ENCODE measurements around the gene IFITM5. TPM values are rescaled to one million over a fixed set of nuclear protein-coding genes. Genes with fewer than 3 reads are reported as not detected.

The IFITM5 gene
- total and polyA plus RNA-seq, 9 of the 15 experiments (the other 6 are each of a cell fraction or from before 2014, with no cell fraction given): 0.19 TPM; not detected in 8

DNA sequence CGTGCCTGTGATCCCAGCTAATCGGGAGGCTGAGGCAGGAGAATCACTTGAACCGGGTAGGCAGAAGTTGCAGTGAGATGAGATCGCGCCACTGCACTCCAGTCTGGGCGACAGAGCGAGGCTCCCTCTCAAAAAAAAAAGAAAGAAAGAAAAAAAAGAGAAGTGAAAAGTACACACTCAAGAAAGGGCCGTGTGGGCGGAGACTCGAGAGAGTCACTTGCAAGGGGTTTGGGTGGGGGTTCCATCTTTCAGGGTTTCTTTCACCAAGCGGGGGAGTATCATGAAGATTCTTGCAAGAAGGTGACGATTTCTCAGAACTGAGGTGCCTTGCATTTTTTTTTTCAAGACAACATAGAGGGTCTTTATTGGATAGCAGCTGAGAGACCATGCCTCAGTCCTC is 4.0 kb upstream of the IFITM5 start (continued):
- TF ChIP-seq MYNN (IDR thresholded peaks at IDR 0.05) (no peak), MYNN (CRISPR knock-in tag; IDR thresholded peaks at IDR 0.05) (no peak), MIER1 (IDR thresholded peaks at IDR 0.05; ENCODE audit: low read depth) (no peak), BRCA1 (IDR thresholded peaks at IDR 0.05) (no peak), BRCA1 (CRISPR knock-in tag; IDR thresholded peaks at IDR 0.05) (no peak)

DNA sequence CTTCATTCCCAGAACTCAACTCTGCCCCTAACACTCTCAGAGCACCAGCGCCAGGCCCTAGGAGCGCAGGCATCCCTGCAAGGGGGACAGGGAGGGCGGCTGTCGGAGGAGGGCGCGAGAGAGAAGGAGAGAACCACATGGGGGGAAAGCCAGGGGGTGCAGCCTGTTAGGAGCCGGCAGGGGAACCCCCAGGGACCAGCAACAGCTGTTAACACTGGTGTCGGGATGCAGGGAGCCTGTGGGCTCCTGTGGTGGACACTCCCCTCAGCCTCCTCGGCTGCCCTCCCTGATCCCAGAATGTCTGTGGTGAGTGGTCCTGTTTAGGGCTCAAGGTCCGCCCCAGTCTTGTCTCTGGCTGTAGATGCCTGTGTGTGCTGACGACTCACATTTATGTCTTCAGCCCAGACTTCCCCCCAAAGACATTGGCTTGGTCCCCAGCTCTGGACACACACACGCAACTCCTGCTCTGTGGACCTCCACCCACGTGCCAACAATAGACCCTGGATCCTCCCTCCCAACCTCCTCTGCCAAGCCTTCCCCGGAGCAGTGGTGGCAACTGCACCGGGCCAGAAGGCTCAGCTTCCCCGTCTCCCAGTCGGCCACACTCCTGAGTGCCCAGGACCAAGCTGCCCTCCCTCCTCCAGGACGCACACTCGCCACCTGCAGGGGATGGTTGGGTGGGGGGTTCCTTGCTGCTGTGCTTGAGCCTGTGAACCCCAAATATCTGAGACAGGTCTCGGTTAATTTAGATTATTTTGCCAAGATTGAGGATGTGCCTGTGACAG is 817 bp upstream of the IFITM5 start:
- Histone ChIP-seq H3K4me3 (no peak overlapping the region), H3K79me2 (ENCODE audit: control insufficient read depth, insufficient read depth, low read length) (no peaks in the 10 kb centered on the region), H3K9me3 (replicated peaks; ENCODE audit: control insufficient read depth, insufficient read depth, low read depth, low read length) (no peaks in the 10 kb centered on the region; the same call in 1 of the 2 replicates), H3K36me3 (ENCODE audit: control insufficient read depth, insufficient read depth, low read length) (peaks cover 8% of the 10 kb centered on the region; the same call in 1 of the 3 replicates), H4K20me1 (replicated peaks; ENCODE audit: control insufficient read depth, insufficient read depth, low read length) (no peaks in the 10 kb centered on the region), H3K9me1 (ENCODE audit: control insufficient read depth, insufficient read depth, low read length) (no peaks in the 10 kb centered on the region), H3K9ac (ENCODE audit: insufficient read depth in 1 of 2, low read depth in 2 of 2, low read length in 2 of 2) (peak overlapping the region in 1 of 2 experiments; percentile 37; a peak in 1 of 4 replicates), H3K27ac (ENCODE audit: extremely low read depth, low read depth, low read length) (no peak overlapping the region), H3K4me1 (replicated peaks in 1 of 2; ENCODE audit: control insufficient read depth in 2 of 2, insufficient read depth in 2 of 2, low read length in 2 of 2) (peaks cover 20 to 61% of the 10 kb centered on the region in 2 experiments), H3K27me3 (ENCODE audit: control insufficient read depth in 2 of 2, insufficient read depth in 2 of 2, low read length in 2 of 2) (no peaks in the 10 kb centered on the region), H2AFZ (ENCODE audit: low read depth, low read length) (peak overlapping the region; percentile 36; the same call in 1 of the 2 replicates), H3K4me2 (ENCODE audit: insufficient read depth, low read length) (no peak overlapping the region)
- DNase-seq (ENCODE audit: extremely low read depth in 1 of 4, low spot score in 3 of 4) (peak; percentile 53 to 66 (median 62)), FAIRE-seq (no peak), ATAC-seq (peak; percentile 42)
- in situ Hi-C loops (cut with MboI) (no loop called here), intact Hi-C loops (cut with micrococcal nuclease) (no loop called here)
- ChIA-PET CTCF (ENCODE audit: low intra/inter-chr PET ratio) (no interaction called here), POLR2A (interaction anchor here (0.6 to 1.6 kb wide), 3 partner anchors 17 to 93 kb away, joined by 3 to 4 read pairs (median 3); partner anchors contain the start of genes BET1L and RIC8A)
- BruUV-seq (replicated peaks): no TSS peak
- 38% methylated on average over 19 of the region's 20 CpGs for WGBS (ENCODE audit: insufficient coverage, low coverage, missing lambda C conversion rate)
- TF ChIP-seq, protein P1, sequence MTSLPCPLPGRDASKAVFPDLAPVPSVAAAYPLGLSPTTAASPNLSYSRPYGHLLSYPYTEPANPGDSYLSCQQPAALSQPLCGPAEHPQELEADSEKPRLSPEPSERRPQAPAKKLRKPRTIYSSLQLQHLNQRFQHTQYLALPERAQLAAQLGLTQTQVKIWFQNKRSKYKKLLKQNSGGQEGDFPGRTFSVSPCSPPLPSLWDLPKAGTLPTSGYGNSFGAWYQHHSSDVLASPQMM (CRISPR knock-in tag; IDR thresholded peaks at IDR 0.05): no peak
- TF ChIP-seq MYC (IDR thresholded peaks at IDR 0.05; ENCODE audit: low read depth, low read length) (0 out of 2 replicates have a peak, but pooled peaks have one; percentile 11), MYC (CRISPR knock-in tag; IDR thresholded peaks at IDR 0.05; ENCODE audit: borderline replicate concordance, low read depth) (no peak), STAG1 (CRISPR knock-in tag; IDR thresholded peaks at IDR 0.05; ENCODE audit: borderline replicate concordance) (no peak), DACH1 (IDR thresholded peaks at IDR 0.05; ENCODE audit: partially characterized antibody) (peak; percentile 70), PCBP2 (IDR thresholded peaks at IDR 0.05; ENCODE audit: low read depth, low read length, poor library complexity, severe bottlenecking) (no peak)
- TF ChIP-seq, protein P2, sequence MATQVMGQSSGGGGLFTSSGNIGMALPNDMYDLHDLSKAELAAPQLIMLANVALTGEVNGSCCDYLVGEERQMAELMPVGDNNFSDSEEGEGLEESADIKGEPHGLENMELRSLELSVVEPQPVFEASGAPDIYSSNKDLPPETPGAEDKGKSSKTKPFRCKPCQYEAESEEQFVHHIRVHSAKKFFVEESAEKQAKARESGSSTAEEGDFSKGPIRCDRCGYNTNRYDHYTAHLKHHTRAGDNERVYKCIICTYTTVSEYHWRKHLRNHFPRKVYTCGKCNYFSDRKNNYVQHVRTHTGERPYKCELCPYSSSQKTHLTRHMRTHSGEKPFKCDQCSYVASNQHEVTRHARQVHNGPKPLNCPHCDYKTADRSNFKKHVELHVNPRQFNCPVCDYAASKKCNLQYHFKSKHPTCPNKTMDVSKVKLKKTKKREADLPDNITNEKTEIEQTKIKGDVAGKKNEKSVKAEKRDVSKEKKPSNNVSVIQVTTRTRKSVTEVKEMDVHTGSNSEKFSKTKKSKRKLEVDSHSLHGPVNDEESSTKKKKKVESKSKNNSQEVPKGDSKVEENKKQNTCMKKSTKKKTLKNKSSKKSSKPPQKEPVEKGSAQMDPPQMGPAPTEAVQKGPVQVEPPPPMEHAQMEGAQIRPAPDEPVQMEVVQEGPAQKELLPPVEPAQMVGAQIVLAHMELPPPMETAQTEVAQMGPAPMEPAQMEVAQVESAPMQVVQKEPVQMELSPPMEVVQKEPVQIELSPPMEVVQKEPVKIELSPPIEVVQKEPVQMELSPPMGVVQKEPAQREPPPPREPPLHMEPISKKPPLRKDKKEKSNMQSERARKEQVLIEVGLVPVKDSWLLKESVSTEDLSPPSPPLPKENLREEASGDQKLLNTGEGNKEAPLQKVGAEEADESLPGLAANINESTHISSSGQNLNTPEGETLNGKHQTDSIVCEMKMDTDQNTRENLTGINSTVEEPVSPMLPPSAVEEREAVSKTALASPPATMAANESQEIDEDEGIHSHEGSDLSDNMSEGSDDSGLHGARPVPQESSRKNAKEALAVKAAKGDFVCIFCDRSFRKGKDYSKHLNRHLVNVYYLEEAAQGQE (IDR thresholded peaks at IDR 0.05; ENCODE audit: borderline replicate concordance): no peak
- TF ChIP-seq, protein P2 (CRISPR knock-in tag; IDR thresholded peaks at IDR 0.05; ENCODE audit: low read depth): no peak

Measured in K562 (cell line).